NCI-H1105 treated with DMSO at 0.1 percent for 48 hours (cell line): ENCODE results near the gene CELSR1.

Source experiments
- DNase-seq: peaks from one replicate; lab custom pipeline; 2025; lab: John Stamatoyannopoulos, UW

The CELSR1 gene

GRCh38 chr22:46458525-46458924, 78.9 kb downstream of the CELSR1 start:
- no peak for DNase-seq

GRCh38 chr22:46457502-46458488, 79.6 kb downstream of the CELSR1 start:
- DNase-seq: no peak

- no peak for DNase-seq
Observed at GRCh38 chr22:46456818-46457163, 80.6 kb downstream of the CELSR1 start.

- no peak for DNase-seq
Observed at GRCh38 chr22:46455446-46455845, 82.0 kb downstream of the CELSR1 start.

GRCh38 chr22:46454504-46455269, 82.7 kb downstream of the CELSR1 start:
- no peak for DNase-seq

GRCh38 chr22:46453829-46454503, 83.5 kb downstream of the CELSR1 start:
- DNase-seq: no peak

GRCh38 chr22:46453006-46453828, 84.2 kb downstream of the CELSR1 start:
- DNase-seq: no peak

GRCh38 chr22:46452195-46453005, 85.0 kb downstream of the CELSR1 start:
- DNase-seq: no peak

GRCh38 chr22:46451741-46452140, 85.7 kb downstream of the CELSR1 start:
- DNase-seq: no peak

GRCh38 chr22:46450931-46451561, 86.4 kb downstream of the CELSR1 start:
- no peak for DNase-seq

GRCh38 chr22:46449974-46450745, 87.3 kb downstream of the CELSR1 start:
- no peak for DNase-seq

- DNase-seq: no peak
Observed at GRCh38 chr22:46449116-46449691, 88.2 kb downstream of the CELSR1 start.

- DNase-seq: no peak
Observed at GRCh38 chr22:46448333-46448732, 89.1 kb downstream of the CELSR1 start.

- no peak for DNase-seq
Observed at GRCh38 chr22:46447906-46448305, 89.5 kb downstream of the CELSR1 start.

- peak; percentile 2 for DNase-seq
Observed at GRCh38 chr22:46446799-46447198, 90.6 kb downstream of the CELSR1 start.

GRCh38 chr22:46445771-46446420, 91.5 kb downstream of the CELSR1 start:
- DNase-seq: no peak

- no peak for DNase-seq
Observed at GRCh38 chr22:46444390-46444854, 93.0 kb downstream of the CELSR1 start.

GRCh38 chr22:46443850-46444389, 93.5 kb downstream of the CELSR1 start:
- DNase-seq: no peak
